ENCODE measurements around the gene SLC25A47.
"Not testable (repeated sequence)": the region's sequence is repeated elsewhere in the genome, so short reads cannot be mapped to it uniquely, and the experiment has no call there.

SLC25A47 gene

DNA sequence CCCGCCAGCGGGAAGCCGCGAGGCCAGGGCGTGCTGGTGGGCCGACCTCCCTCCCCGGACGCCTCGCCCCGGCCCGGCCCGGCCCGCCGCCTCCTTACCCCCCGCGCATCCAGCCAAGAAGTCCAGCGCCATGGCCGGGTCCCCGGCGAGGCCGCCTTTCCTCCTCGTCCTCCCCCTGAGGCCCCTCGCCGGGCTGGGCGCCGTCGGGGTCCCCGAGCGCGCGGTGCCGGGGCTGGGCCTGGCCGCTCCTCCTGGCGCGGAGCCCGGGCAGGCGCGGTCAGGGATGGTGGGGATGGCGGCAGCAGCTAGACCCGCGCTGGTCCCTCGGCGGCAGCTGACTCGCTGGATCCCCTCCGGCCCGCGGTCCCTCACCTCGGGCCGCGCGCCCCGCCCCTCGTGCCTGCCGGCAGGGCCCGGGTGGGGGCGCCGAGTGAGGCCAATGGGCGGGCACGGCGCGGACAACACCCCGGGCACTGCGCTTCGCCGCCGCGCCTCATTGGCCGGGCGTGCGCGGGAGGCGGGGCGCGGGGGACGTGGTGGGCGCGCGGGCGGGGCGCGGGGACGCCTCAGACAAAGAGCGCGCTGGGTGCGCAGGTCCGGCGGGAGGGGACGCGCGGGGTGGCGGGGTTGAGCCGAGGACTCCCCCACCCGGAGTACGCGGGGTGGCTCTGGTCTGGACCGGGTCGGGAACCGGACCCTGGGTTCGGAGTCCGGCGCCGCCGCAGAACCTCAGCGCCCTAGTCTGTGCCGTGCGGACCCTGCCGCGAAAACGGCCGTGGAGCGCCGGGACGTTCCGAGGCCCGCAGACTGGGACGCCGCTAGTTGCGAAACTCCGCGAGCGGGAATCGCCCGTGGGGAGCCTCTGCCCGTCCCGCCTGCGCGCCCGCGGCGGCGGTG, 16.8 kb upstream of the SLC25A47 start, which contains the start of gene SLC25A29:
SLC25A29 (minus strand) TSS at position 344 of the 897 bp plus-strand sequence; CDS start at position 132, 212 bp downstream.
- peak; percentile 89 for DNase-seq

DNA sequence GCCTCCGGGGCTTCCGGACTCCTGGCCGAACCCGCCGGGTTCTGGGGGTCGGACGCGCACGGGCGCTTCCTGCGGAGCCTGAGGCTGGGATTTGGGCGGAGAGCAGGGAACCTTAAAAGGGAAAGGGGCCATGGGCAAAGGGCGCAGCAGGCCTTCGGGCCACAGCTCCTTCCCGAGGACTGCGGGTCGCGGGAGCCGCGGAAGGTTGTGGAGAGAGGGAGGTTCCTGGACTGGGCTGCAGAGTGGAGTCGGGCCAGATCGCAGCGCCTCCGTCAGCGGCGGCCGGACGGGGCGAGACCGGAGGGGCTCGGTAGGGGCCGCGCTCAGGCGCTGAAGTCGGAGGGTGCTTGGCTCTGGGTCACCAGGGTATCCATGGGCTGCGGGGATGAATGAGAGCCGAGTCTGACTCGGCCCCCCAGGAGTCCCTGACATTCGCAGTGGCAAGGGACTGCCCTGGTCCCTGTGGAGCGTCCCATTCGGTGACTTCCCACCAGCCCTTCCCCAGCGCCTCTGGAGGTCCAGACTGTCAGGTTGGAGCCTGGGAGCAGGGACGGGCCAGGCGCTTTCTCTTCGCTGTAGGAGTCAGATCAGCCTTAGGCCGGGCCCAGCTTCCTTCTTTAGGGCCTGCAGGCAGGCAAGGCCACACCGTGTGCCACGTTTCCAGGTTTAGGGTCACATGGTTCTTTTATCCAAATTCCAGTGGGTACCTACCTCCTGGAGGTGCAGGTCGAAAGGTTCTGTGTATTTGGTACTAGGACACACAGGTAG, 16.0 kb upstream of the SLC25A47 start:
- peak; percentile 22 for DNase-seq

DNA sequence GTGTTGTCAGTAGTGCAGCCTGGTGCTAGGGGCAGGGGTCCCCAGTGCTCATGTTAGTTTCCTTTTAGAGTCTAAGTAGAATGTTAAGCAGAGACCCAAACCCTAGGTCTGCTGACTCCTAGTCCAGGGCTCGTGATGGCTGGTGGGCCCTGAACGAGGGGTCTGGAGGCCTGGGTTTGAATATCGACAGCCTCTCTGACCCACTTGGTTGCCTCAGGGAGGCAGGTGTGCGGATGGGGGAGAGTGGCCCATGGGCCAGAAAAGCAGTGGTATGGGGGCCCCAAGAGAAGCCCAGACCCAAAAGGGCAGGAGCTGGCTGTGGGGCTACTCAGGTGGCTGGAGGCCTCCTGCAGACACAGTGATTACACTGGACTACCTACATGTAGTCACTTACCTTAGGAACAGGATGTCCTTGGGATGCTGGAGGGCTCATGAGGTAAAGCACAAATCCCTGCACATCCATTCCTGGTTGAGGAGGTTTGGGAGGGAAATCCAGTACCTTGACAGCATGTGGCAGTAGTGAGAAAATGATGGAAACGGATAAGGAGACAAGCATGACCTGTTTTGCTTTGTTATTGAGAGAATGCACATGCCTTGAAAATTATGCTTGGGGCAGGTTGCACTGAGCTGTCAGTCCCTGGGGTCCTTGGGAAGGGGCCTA, 15.2 kb upstream of the SLC25A47 start:
- DNase-seq, result no peak

DNA sequence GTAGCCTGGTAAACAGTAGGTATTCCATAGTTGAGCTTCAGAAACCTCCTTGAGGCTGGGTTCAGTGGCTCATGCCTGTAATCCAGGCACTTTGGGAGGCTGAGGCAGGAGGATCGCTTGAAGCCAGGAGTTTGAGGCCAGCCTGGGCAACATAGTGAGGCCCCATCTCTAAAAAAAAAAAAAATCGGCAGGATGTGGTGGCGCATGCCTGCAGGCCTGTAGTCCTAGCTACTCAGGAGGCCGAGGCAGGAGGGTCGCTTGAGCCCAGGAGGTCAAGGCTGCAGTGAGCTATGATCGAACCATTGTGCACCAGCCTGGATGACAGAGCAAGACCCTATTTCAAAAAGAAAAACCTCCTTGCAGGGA, 14.7 kb upstream of the SLC25A47 start:
- not testable (repeated sequence) for DNase-seq

DNA sequence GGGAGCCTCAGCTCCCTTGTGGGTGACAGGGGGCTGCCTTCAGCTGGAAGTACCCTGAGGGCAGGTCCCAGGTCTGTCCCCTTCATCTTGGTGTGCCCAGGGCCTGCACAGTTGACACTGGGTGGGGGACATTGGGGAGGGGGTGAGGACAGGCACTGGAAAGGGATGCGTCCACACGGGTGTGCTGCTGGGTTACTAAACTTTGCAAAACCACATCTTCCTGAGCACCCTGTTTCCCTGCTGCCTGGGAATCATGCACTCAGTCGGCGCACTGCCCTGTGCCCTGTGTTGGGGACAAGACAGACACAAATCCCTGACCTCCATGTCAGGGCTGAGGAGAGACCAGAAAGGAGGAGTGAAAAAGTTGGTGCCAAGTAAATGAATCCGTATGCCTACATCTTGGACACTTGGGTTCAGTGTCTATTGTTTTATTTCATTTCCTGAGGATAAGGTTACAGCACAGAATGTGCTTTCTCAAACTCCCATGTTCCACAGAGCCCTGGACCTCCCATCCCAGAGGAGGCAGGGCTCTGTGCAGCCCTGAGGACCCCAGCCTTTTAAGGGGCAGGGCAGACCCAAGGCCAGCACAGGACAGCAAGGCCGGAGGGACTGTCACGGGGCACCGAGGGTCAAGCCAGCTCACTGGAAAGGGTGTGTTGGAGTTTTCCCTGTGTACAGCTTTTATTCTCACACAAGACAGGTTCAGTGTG, 14.0 kb upstream of the SLC25A47 start:
- no peak for DNase-seq

DNA sequence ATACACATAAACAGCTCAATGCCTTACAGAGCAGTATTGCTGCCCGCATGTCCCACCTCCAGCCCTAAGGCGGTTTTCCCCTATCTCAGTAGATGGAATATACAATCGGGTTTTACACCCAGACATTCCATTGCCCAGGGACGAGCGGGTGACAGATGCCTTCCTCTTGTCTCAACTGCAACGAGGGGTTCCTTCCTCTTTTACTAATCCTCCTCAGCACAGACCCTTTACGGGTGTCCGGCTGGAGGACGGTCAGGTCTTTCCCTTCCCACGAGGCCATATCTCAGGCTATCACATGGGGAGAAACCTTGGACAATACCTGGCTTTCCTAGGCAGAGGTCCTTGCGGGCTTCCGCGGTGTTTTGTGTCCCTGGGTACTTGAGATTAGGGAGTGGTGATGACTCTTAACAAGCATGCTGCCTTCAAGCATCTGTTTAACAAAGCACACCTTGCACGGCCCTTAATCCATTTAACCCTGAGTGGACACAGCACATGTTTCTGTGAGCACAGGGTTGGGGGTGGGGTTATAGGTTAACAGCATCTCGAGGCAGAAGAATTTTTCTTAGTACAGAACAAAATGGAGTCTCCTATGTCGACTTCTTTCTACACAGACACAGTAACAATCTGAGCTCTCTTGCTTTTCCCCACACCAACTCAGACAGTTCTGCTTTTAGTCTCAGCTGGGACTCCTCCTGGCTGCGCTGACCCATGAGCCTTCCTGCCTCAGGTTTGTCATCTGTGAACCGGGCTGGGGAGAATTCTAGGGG, 10.8 kb upstream of the SLC25A47 start:
- DNase-seq, result not testable (repeated sequence)

DNA sequence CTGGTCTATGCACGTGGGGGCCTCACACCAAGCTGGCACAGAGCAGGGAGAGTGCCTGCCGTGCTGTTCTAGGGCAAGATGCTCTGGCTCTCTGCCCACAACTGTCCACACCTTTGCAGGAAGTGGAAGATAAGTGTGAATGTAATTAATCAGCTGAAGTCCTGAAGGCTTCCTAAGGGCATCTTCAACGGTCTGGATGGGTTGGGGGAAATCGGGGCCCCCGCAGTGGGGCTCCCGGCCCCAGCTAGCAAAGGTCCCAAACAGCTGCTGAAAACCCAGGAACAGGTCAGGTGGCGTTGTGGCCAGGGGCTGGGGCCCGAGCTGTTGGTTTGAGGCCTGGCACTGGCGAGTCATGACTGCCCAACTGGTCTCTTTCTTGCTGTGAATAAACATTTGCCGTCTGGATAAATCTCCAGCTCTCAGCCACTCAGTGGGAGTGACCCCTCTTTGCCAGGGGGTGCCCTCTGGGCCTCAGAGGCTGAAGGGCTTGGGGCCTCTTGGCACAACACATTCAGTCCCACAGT, 10.2 kb upstream of the SLC25A47 start:
- DNase-seq, result no peak

DNA sequence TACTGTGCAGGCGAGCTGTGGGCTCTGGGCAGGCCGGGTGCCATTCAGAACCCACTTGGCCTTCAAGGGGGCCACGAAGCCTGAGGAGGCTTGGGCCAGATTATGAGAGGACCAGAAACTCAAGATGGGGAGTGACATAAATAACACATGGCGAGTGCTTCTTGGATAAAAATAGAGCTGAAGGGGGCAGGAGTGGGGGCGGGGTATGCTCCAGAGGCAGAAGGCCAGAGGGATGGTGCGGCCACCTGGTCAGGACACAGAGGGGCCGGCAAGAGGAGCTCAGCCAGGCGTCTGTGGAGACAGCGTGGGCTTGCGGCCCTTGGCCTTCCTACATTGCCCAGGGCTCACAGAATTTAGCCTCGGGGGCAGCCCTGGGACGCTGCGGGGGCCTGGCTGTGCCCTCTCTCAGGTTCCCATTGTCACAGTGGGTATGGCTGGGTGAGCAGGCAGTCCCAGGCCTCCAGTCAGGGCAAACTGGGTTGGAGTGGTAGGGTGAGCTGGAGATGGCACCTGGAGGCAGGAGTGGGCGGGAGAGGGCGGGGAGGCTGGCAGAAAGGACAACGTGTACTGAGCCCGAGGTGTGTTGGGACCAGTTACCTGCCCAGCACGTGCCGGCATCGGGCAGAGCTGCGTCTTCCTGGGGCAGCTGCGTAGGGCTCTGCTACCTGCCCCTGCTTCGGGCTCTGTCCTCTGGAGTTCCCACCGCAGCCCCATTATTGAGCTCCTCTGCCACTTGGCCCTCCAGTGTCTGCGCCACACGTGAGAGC, 9.5 kb upstream of the SLC25A47 start:
- DNase-seq, result no peak

DNA sequence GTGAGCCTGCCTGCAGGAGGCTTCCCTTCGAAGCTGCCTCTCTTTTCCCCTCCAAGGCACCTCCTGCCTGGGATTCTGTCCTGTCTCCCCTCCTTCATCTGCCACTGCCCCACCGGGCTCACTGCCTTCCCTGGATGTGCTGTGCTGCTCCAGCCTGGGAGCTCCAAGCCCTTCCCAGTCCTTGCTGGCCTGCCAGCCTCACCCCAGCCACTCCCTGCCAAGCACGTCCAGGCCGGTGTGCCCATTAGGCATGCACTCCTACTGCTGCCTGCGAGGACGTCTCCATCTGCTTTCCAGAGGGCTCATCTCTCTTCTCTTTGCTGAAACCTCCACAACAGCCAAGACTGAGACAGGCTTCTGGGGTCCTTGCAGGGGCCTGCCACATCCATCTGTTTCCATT, 8.4 kb upstream of the SLC25A47 start:
- no peak for DNase-seq

DNA sequence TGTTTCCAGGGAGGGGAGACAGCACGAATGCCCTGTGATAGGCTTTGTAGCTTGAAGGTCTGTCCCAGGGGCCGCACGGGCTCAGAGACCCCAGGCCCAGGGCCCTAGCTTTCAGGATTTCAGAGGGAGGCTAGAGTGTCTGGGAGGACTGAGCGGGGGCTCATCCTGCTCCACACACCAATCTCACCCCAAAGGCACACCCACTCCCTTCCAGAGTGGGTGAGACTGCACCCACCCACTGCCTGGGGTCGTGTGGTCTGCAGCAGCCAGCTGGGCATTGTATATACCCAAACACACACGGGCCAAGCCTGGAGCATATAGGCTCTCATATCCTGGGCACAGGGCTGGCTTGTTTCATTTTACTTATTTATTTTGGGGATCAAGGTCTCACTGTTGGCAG, 5.8 kb upstream of the SLC25A47 start:
- DNase-seq, result peak; percentile 0

DNA sequence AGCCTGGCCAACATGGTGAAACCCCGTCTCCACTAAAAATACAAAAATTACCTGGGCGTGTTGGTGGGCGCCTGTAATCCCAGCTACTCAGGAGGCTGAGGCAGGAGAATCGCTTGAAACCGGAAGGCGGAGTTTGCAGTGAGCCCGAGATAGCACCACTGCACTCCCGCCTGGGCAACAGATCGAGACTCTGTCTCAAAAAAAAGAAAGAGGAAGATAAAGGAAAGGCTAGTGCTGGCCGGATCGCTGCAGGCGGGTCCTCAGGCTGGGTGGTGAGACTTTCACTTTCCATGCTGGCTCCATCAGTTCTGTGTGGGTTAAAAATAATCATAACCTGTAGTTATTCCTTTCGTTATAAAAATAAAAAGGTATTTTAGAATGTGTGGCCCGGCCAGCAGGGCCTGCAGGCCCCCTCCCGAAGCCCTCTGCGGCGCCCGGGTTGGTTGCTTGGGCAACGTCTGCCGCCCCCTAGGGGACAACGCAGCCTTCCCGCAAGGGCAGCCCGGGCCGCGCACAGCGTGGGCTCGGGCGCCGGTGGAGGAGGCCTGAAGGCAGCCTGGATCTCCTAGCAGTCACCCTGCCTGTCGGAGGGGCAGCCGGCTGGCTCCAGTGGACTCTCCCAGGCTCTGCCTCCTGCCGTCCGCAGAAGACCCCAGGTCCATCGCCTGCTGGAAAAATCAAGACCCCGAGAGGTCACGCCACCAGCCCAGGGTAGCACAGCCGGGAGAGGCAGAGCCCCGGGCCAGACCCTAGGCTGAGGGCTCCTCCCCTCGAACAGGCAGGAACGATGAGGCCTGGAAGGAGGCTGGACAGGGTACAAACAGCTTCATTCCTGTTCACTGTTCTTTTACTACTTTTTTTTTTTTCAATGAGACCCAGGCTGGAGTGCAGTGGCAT, 5.0 kb upstream of the SLC25A47 start:
- no peak for DNase-seq

DNA sequence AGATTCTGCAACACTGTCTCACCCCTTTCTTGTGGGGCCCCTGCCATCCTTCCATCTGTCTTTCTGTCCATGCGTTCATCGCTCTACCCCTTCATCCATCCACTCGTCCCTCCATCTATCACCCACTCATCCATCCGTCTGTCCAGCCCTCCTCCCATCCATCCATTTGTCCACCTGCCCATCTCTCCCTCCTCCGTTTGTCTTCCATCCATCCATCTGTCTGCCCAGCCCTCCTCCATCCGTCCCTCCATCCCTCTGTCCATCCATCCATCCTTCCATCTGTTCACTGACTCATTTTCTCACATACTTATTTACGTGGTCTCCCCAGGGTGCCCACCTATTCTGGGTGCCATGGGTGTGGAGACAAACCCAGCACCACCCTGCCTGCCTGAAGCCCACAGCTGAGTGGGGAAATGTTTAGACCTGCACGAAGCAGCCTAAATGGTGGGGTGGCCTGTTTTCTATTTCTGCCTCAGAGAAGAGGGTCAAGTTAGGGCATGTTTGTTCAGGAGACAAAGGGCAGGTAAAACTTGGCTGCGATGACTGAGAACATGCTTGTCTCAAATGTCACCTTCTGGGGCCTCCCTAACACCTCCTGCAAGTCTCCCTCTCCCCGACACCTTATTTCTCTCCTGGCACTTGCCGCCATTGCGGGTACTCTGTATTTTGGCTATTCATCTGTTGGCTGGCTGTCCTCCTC, 2.8 kb upstream of the SLC25A47 start:
- no peak for DNase-seq

DNA sequence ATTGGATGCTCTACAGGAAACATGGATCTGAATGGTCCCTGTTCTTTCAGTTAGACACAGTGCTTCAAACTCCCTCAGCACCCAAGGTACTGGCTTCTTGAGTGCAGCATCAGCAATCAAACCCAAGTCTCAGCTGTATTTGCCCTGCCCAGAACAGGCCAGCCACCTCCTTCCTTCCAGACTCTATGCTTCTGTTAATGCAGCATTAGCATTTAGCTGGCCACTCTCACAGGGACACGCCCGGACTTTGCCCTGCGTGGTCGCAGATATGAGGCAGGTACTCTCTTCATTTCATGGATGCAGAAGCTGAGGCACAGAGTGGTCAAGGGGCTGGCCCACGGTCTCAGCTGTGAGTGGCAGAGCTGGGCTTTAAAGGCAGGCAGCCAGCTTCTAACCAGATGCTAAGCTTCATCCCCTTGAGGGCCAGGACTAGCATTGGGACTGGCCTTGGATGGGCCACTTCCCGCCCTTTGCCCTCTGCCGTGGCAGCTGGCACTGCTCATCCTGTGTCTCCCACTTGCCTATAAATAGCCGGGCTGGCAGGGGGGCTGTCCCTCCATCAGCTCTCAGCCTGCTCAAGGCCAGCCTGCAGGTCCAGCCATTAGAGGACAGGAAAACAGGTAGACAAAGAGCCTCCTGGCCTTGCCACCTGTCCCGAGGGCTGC, 1.5 kb upstream of the SLC25A47 start:
- no peak for DNase-seq

DNA sequence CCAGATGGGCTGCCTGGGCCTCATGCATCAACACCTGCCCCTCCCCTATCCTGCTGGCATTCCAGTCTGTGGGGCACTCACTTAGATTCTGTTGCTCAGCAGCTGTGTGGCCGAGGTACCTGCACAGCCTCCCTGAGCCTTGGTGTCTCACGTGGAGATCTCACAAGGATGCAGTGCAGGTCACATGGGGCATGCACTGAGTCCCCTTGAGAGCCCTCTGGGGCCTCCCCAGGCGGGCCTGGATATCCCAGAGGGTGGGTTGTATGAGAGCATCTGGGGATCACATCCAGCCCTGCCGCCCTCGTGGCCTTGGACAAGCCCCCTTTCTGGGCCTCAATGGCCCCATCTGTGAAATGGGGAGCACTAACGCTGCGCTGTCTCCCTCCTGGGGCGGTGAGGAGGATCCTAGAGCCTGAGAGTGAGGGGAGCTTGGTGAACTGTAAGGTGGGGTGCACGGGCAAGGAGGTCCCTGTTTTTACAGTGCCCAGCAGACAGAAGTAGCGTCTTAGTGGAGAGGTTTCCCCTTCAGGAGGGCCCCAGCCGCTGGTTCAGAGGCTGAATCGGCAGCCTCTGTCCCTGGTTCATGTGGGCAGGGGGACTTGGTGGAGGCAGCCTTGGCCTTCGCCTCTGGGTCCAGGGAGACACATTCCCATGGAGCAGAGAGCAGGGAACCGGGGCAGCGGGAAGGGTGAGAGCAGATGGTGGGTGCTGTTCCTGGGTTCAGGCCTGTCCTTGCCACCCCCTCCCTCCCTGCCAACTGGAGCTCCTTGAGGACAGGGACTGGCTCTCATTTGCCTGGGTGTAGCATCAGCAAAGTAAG, 791 bp upstream of the SLC25A47 start:
- no peak for DNase-seq

DNA sequence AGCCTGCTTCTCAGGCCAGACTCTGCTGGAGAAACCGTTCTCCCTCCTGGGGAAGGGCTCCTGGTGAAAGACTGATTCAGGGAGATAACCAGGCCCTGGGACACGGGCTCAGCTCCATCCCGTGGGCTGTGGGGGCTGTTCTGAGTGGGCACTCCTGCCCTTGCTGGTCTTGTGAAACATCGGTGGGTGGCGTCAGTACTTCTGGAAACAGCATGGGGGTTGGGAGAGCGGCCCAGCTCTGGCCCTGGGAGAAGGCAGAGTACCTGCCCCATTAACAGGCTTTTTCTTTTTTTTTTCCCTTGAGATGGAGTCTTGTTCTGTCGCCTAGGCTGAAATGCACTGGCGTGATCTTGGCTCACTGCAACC, 786 bp downstream of the SLC25A47 start:
- DNase-seq, result no peak

DNA sequence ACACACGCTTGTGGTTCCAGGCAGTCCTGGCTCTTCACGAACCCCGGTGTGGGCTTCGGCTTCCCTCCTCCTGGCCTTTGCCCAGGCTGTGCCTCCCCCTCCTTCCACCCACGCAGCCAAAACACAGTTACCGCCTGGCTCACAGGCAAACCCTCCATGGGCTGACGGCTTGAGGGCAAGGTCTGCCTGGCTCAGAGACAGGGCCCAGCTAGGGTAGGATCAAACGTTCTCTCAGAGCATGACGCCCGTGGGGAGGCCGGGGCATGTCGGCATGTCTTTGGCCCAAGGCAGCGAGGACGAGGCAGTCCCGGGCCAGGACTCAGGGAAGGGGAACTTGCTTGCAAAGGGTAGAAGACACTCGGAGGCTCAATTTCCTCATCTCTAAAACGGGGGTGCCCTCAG, 2.1 kb downstream of the SLC25A47 start:
- no peak for DNase-seq

DNA sequence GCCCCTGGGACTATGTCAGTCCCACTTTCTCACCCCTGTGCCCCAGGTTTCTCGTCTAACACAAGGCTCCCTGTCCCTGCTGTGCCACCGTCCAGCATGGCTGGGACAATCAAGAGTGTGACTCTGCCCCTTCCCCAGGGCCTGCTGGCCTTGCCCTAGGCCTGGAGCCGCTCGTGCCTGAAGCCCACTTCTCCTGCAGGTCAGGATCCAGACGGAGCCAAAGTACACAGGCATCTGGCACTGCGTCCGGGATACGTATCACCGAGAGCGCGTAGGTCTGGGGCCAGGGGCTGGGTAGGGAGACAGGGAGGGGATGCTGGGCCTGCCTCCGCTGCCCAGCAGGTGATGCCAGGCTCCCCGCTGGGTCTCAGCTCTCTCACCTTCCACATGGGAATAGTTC, 2.8 kb downstream of the SLC25A47 start:
- no peak for DNase-seq

DNA sequence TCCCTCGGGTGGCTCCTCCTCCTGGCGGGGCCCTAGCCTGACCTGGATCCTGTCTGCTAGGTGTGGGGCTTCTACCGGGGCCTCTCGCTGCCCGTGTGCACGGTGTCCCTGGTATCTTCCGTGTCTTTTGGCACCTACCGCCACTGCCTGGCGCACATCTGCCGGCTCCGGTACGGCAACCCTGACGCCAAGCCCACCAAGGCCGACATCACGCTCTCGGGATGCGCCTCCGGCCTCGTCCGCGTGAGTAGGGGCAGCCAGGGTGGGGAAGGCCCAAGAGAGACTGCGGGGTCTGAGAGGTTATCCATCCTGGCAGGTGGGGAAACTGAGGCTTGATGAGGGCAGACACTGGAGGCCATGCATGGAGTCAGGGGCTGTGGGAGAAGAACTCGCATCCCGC, 4.0 kb downstream of the SLC25A47 start:
- DNase-seq, result no peak
